Activated gamma-delta T cell treated with Interleukin-2 at 50 U/mL for 16 hours (primary cell): Measurements from ENCODE around the gene GFRA4.

Source experiments
- DNase-seq: peaks from one replicate; pipeline ENCODE4 v3.0.0-alpha.2; 2020

The GFRA4 gene, protein sequence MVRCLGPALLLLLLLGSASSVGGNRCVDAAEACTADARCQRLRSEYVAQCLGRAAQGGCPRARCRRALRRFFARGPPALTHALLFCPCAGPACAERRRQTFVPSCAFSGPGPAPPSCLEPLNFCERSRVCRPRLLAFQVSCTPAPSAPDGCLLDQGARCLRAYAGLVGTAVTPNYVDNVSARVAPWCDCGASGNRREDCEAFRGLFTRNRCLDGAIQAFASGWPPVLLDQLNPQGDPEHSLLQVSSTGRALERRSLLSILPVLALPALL

DNA sequence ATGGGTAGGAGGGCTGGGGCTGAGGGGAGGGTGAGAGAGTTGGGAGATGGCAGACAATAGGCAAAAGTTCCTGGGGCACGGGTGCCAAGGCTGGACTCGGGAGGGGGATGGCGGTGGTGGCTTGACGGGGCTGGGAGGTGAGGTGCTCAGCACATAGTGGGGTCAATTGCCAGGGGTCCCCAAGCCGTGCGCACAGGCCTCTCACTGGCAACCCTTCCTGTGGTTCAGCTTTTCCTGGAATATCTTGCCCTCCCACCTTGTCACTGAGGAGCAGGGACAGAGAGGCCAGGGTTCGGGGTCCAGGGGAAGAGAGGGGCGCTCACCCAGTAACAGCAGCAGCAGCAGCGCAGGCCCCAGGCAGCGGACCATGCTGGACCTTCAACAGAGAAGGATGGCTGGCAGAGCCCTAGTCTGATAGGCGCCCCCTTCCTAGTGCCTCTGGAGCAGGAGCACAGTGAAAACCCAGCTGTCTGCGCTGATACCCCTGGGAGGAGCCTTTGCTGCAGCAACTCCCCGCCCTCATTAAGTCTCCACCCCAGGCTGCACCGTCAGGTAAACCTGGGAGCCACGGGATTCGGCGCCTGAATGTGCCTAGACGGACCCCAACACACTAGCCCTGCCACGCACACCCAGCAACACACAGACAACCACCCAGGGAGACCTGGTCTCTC is at the start of gene GFRA4:
Gene GFRA4, minus strand, starts transcription at position 369 of the 671 bp plus-strand sequence. Its CDS starts 0 bp downstream, at position 369.
- DNase-seq, result no peak

DNA sequence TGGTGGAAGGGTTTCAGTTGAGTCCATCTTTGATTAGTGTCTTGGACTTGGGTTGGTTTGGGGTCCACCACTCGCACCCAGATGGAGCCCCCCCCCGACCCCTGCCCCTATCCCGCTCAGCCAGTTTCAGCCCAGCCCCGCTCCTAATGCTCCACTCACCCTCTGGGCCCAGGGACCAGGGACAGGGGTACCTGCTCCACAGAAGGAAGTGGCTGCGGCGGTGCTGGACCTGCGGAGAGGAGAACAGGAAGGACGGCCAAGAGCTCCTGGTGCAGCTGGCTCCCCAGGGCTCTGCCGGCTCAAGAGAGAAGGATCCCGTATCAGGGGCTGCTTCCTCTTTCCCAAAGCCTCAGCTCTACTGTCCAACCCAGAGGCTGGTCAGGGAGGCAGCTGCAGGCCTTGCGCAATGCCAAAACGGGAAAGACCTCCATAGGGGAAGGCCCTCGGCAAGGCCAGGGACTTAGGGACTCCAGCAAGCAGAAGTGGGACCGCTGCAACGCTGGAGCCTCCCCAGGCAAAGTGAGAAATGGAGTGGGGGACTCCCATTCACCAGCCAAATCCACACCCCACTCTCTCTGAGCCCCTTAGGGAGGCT is 49.2 kb upstream of the GFRA4 start, which contains the start of gene SIGLEC1:
Gene SIGLEC1, minus strand, starts transcription at position 322 of the 595 bp plus-strand sequence. CDS start 5,472 bp downstream, outside the sequence.
- no peak for DNase-seq

DNA sequence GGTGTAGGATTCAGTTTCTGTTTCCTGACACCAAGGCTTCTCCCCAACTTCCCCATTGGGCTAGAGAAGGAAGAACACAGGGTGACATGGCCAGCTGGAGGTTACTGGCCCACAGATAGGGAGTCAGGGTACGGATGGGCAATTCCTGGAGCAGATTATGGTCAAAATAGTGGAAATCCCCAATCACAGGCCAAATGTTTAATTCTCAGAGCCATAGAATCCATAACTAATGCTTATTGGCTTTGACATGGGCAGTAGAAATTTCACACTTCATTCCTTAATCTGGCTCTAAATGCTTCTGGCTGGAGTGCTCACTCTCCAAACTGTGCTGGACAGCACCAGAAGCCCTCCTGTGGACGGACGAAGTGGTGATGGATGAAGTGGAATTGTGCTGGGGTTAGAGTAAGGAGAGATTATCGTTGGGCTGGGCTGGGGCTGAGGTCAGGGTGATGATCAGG is 48.3 kb upstream of the GFRA4 start:
- no peak for DNase-seq

DNA sequence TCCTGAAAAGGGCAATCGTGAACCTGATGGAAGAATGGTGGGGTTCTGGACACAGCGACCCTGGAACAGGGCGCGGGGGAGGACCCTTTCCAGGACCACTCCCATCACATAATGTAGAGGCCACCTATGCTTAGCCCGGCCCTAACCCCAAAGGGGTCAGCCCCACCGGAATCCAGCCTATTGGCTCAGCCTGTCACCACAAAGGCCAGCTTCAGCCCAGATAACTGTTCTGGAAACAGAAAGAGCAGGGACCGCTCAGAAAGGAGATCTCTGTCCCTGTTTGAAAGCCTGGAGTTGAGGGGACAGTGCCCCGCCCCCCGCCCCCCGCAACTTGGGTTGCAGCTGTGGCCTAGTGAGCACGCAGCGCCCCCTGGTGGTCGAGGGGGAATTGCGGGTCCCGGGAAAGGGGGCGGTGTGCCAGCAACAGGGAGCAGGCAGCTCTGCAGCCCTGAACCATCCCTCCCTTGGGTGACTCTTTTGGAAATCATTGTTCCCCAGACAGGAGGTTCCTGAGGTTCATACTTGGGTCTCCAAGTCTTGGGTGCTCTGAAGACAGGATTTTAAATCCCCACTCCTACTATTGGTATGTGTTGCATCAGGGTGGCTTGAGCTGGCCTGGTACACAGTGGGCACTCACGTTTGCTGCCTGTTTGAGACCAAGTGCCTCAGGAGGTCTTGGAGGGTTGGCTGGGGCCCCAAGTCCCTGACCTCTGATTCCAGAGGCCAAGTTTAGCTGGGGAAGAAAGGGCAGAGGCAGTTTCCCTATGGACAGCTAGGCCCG is 47.7 kb upstream of the GFRA4 start:
- DNase-seq, result peak; percentile 79

DNA sequence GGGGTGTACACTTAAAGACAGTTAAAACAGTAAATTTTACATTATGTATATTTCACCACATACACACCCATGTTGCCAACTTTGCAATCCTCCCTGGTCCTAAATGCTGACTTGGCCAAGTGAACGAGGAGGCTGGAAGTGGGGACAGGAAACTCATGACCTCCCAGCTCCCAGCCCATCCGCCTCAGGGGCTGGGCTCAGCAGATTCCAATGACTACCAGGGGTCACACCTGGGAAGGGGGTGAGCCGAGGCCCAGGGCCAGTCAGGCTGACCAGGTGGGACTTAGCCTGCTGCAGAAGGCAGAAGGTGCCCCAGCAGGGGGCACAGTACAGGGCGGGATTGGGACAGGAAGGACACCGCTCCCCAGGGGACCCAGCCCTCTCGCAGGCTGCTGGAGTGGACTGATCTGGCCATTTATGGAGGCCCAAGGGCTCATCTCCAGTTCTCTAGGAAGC is 46.8 kb upstream of the GFRA4 start:
- DNase-seq, result no peak

DNA sequence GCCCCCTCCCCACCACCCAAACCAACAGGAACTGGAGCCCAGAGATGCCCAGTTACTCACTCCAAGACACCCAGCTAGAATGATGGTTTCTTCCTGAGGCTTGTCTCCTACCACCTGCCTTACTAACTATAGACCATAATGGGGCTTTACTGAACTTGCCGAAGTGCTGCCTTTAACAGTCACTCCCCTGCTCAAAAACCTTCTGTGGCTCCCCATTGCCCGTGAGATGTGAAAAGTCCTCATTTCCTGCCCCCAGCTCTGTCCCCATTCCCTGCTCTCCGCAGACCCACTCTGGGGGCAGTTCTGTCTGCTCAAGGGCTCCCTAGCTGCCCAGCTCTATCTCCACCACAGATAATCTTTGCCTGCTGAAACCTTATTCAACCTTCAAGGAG is 44.3 kb upstream of the GFRA4 start:
- DNase-seq, result no peak

DNA sequence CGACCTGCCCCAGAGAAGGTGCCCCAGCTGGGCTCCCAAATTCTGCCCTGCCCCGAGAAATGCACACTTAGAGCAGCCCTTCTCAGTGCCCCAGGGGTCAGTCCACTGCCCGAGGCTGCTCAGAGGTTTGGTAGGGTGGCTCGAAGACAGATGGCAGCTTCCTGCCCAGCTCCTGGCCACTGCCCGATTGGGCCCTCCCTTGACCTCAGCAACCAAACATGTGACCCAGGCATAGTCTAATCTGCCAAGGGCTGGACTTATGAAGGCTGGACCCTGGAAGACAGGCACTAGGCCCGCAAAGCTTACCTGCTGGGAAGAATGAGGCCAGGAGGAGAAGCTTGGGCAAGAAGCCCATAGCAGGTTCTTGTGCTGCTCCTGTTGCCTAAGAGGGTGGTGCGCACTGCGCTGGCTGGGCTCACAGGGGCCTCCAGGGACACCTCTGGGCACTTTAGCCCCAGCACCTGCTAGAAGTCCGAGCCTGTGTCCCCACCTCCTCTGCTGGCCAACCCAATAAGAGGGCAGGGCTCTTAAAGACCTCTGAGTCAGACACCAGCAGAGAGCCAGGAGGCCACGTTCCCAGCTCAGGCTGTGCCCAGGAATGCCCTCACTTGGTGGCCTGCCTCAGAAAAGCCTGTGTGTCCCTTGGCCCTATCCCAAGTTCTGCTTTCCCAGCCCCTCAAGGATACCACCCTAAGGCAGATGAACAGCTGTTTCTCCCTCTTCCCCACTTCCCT is 43.7 kb upstream of the GFRA4 start:
- DNase-seq, result no peak

DNA sequence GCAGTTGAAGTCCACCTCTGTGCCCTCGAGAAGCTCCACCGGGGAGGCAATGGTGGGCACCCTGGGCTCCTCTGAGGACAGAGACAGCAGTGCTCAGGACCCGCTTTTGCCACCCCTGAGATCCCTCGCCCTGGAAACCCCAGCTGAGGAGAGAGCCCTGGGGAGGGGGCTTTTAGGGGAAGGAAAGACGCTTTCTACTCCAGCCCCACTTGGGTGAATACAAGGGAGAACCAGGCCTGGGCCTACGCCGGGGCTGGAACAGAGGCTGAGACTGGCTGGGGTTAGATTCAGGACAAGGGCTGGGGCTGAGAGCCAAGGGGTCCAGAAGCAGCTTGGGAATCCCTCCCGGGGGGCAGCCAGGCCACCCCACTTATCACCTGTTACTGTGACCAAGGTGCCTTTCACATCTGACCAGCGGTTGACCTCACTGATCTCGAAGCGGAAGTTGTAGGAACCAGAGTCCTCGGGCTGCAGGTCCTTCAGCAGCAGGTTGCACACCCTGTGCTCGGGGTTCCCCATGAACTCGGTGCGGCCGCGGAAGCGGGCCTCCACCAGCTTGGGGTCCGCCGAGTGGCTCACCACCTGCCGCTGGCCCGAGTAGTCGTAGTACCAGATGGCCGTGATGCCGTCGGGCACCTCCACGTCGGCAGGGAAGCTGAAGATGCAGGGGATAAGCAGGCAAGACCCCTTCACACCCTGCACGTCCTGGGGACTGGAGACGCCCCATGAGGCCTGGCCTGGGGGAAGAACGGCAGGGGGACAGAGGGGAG is 43.0 kb upstream of the GFRA4 start:
- no peak for DNase-seq

DNA sequence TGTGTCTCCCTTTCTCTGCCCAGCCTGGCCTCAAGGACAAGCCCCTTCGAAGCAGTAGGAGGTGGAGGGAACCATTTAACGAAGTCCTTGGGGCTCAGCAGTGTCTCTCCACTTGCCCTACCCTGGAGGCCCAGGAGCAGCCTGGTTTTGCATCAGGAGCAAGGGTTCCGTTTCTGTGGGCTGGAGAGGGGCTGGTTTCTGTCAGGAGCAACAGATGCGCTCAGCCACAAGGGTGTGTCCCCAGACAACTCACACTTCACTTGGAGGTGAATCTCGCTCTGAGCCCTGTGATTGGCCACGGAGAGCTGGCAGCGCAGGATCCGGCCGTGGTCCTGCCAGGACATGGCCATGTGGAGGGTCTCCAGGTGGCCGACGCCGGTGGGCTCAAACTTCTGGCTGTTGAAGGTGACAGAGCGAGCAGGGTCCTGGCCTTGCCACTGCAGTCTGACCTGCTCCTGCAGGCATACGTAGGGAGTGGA is 42.3 kb upstream of the GFRA4 start:
- no peak for DNase-seq

DNA sequence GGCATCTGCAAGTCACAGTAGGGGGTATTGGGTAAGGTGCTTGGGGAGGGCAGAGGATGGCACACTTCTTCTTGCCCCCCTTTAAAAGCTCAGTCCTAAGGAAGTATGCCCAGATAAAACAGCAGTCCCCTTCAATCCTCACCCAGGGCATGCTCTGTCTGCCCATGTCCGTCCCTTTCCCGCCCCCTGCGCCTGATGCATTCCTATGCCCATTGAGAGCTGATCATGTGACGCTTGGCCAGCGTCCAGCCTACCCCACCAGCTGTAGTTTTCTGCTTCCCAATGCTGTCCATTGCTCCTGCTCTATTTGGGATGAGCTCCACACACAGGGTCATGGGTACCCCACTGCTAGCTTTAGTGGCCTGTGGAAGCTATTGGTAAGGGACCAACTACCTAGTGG is 40.9 kb upstream of the GFRA4 start:
- no peak for DNase-seq

DNA sequence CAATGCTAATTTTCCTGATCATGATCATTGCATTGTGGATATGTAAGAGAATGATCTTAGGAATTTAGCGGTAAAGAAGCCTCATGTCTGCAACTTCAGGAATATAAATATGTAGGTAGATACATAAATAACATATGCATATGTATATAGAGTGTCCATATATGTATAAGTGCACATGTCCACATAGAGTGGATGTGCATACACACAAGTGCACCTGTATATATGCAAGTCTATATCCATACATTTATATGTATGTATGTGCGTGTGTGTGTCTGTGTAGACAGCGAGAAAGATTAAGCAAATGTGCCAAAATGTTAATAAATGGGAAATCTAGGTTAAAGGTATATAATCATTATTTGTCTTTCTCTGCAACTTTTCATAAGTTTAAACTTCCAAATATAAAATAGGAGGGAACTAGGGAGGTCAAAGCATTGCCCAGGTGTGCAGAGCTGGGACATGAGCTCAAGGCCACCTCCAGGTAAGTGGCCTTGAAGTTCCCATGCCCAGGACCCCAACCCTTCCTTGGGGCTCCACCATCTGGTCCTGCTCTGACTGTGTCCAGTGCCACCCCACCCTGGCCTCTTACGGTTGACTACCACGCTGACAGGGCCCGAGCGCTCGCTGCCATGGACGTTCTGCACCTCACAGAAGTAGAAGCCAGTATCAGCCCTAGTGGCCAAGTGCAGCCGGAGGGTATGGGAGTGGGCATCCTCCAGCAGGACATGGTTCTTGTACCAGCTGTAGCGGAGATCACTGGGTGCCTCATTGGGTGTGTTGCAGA is 39.6 kb upstream of the GFRA4 start:
- DNase-seq, result no peak

DNA sequence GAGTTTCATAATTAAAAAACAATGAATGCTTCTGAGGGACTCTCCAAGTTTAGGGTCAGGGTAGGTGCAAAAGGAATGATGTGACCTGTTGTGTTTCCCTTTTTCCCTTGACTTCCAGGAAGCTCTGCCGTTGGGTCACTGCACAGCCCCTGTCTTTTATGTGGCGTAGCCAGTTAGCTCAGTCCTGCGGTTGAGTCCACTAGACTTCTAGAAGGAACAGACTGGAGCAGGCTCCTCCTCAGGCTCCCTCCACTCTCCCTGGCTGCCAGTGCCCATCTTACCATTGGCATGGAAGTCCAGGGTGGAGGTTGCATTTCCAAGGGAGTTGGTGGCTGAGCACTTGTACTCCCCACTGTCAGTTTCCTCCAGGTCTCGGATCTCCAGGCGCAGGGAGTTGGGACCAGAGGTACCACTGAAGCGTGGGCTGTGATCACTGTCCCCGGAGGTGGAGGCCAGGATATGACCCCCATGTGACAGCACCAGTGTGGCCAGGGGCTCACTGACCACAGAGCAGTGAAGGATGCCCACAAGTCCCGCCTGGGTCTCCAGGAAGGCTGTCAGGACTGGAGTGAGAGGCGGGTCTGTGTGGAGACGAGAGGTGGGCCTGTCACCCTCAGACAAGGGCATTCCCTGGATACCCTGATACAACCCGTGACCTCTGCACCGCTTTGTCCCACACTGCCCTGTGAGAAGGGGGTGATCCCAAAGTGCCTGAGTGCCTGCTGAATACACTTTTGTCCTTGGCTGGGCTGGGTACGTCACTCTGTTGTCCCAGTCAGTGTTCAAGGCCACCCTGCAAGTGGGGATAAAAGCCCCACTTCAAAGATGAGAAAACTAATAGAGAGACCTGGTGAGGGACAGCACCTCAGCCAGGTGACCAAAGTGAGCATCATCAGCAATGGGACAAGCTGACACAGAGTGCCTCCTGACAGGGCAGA is 38.1 kb upstream of the GFRA4 start:
- no peak for DNase-seq

DNA sequence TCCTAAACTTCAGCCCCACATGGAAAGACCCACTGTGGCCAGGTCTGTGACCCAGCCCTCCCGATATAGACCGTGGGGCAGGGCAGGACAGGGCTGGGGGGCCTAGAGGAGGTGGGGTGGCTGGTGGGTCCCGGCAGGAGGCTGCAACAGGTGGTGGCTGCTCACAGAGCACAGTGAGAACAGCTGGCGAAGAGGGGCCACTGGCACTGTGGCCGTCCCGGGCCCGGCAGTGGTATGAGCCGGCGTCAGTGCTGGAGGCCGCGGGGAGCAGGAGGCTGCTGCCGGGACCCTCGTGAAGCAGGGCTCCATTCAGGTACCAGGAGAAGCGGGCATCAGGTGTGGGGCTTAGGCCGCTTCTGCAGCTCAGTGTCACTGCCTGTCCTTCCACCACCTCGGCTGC is 35.8 kb upstream of the GFRA4 start:
- DNase-seq, result no peak

DNA sequence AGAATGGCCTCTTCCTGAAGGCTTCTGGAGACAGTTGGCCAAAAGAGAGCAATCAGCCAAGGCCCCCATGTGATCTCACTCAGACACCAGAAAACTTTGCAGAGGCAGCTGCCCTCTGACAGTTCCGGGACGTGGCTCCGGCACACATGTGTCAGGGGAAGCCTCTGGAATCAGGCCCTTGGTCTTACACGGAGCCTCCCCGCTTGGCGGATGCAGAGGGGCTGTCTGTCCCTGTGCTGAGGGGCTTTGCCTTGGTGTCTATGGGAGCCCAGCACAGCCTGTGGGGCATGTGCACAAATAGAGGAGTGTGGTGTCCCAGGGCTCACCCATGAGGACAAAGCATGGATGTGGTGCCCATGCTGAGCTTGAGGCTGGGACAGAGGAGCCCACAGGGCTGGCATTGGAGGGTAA is 35.4 kb upstream of the GFRA4 start:
- no peak for DNase-seq

DNA sequence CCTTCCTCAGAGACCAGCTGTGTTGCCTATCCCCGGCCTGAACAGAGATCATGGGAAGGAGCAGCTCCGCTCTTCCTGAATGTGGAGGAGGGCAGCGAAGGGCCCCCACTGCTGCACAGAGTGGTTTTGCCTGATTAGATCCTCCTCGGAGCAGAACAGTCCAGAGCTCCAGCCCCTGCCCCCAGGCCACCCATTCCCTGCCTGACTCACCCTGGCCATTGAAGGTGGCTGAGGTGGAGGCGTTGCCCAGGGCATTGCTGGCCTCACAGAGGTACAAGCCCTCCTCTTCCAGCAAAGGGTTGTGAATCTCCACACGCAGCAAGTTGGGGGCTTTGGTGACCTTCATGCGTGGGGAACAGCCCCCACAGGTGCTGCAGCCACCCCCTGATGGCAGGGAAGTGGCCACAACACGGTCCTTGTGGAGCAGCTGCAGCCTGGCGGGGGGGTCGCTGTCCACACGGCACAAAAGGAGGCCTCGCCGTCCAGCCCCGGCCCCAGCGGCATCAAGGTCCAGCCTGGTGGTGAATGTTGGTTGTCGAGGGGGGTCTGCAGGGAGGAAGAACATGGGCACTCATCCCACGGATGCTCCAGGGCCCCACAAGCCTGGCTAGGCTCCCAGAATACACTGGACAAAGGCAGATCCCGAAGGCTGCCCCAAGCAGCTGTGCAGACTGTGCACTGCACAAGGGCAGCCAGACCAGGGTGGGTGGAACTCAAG is 34.5 kb upstream of the GFRA4 start:
- DNase-seq, result no peak

DNA sequence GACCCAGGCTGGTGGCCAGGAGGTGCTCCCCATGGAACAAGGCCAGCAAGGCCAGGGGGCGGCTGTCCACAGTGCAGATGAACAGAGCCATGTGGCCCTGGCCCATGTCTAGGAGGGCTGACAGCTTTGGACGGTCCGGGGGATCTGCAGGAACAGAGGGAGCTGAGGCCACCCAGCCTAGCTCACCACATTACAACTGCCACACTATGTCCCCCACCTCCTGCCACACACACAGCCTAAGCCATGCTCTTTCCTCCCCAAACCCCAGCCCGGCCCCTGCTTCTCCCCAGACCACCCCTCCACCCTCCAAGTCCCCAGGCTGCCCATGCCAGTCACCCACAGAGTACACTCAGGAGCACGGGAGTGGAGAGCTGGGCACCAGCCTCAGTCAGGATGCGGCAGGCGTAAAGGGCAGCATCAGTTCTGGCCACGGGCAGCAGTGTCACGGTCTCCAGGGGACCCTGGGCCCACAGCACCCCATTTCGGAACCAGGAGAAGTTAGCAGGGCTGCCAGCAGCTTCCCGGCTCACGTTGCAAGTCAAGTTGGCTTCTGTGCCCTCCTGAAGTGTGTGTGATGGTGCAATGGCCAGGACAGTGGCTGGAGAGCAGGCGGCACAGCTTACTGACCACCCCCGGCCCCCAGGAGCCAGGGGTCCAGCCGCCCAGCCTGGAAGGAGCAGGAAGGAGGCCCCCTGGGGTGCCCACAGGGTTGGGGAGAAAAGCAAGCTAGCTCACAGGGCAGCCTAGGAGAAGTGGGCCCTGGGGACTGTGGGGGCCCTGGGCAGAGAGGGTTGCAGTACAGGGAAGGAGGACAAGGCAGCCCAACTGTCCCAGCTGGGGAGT is 33.8 kb upstream of the GFRA4 start:
- DNase-seq, result no peak

DNA sequence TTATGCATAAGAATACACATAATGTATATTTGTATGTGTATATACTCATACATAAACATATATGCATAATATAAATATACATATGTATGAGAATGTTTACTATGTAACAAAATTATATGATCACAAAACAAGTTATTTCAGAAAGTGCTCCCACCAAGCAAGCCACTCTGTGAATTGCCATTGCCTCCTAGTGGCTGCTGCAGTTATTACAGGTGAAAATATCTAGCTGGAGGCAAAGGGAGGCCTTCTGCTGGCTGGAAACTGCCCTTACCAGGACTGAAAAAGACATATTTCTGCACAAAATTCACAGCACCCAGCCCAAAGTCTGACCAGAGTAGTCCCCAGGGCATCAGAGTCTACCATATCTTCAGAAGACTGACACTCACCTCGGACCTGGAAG is 33.0 kb upstream of the GFRA4 start:
- DNase-seq, result no peak

DNA sequence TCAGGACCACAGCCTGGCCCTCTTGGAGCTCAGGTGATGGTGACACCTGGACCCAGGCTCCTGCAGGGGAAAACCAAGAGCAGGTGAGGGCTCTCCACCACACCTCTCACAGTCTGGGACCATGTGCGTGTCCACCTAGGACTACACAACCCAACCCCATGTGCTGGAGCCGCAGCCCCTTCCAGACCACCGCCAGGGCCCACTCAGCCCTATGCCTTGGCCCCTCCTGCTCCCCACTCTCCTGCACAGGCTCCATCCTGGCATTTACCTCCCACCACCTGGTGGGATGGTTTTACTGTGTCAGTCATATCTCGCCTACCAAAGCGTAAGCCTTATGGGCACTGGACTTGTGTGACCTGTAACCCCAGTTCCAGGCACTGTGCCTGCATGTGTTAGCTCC is 31.7 kb upstream of the GFRA4 start:
- no peak for DNase-seq
